Measurements from ENCODE around the gene PISD. TPM values are rescaled to one million over a fixed set of nuclear protein-coding genes. Genes with fewer than 3 reads are reported as not detected.

Gene PISD
- total and polyA plus RNA-seq, 9 of the 15 experiments (the other 6 are each of a cell fraction or from before 2014, with no cell fraction given), result 24.5 to 65.9 (median 36.6) TPM

Small RNAs within 50 kb of the gene (microRNA-seq; reads per million reads assigned to microRNA genes)
- gene MIR7109 (ENCODE audit: borderline microRNAs expressed), result not detected

Other genes with a start within 250 kb of the PISD start
- 8.1 and 11.7 TPM in 2 replicates for gene EIF4ENIF1, start 172.4 kb downstream of the PISD start, total RNA-seq (2014; rRNA removed)
- 11.3 and 11.7 TPM in 2 replicates for gene EIF4ENIF1, start 172.4 kb downstream of the PISD start, total RNA-seq (2014; rRNA removed; fragmentation: Illumina TruSeq; extraction: Trizol)
- gene EIF4ENIF1, start 172.4 kb downstream of the PISD start, total RNA-seq (2015; rRNA removed; fragmentation: Illumina TruSeq; extraction: Trizol), result 16.0 and 17.1 TPM in 2 replicates
- gene EIF4ENIF1, start 172.4 kb downstream of the PISD start, total RNA-seq (2021), result 15.9 and 17.5 TPM in 2 replicates
- 15.5 and 15.8 TPM in 2 replicates for gene EIF4ENIF1, start 172.4 kb downstream of the PISD start, polyA plus RNA-seq (2011; rRNA removed)
- gene EIF4ENIF1, start 172.4 kb downstream of the PISD start, polyA plus RNA-seq (2014; fragmentation: Illumina TruSeq; extraction: Trizol), result 15.6 and 24.9 TPM in 2 replicates
- 1 to 10 TPM; 2.5 to 4.1 TPM for gene EIF4ENIF1, start 172.4 kb downstream of the PISD start, polyA plus RNA-seq (2014; fragmentation: Nextera tagmentation; extraction: Ambion mirVana)
- 16.6 and 22.4 TPM in 2 replicates for gene EIF4ENIF1, start 172.4 kb downstream of the PISD start, polyA plus RNA-seq (2014; rRNA removed)
- 14.1 and 21.3 TPM in 2 replicates for gene SFI1, start 165.7 kb downstream of the PISD start, total RNA-seq (2014; rRNA removed)
- gene SFI1, start 165.7 kb downstream of the PISD start, total RNA-seq (2014; rRNA removed; fragmentation: Illumina TruSeq; extraction: Trizol), result 8.2 and 10.5 TPM in 2 replicates
- gene SFI1, start 165.7 kb downstream of the PISD start, total RNA-seq (2015; rRNA removed; fragmentation: Illumina TruSeq; extraction: Trizol), result 8.8 and 10.4 TPM in 2 replicates
- 24.0 and 24.2 TPM in 2 replicates for gene SFI1, start 165.7 kb downstream of the PISD start, total RNA-seq (2021)
- 15.0 and 18.7 TPM in 2 replicates for gene SFI1, start 165.7 kb downstream of the PISD start, polyA plus RNA-seq (2011; rRNA removed)
- gene SFI1, start 165.7 kb downstream of the PISD start, polyA plus RNA-seq (2014; fragmentation: Illumina TruSeq; extraction: Trizol), result 11.8 and 16.0 TPM in 2 replicates
- gene SFI1, start 165.7 kb downstream of the PISD start, polyA plus RNA-seq (2014; fragmentation: Nextera tagmentation; extraction: Ambion mirVana), result 1 to 10 TPM; 3.0 to 4.3 TPM
- 23.1 and 25.6 TPM in 2 replicates for gene SFI1, start 165.7 kb downstream of the PISD start, polyA plus RNA-seq (2014; rRNA removed)
- gene PRR14L, start 87.9 kb upstream of the PISD start, total RNA-seq (2014; rRNA removed), result 8.9 and 9.6 TPM in 2 replicates
- 18.2 and 21.4 TPM in 2 replicates for gene PRR14L, start 87.9 kb upstream of the PISD start, total RNA-seq (2014; rRNA removed; fragmentation: Illumina TruSeq; extraction: Trizol)
- gene PRR14L, start 87.9 kb upstream of the PISD start, total RNA-seq (2015; rRNA removed; fragmentation: Illumina TruSeq; extraction: Trizol), result 17.2 and 18.8 TPM in 2 replicates
- 30.2 and 36.3 TPM in 2 replicates for gene PRR14L, start 87.9 kb upstream of the PISD start, total RNA-seq (2021)
- gene PRR14L, start 87.9 kb upstream of the PISD start, polyA plus RNA-seq (2011; rRNA removed), result 11.1 and 14.4 TPM in 2 replicates
- 11.6 and 12.3 TPM in 2 replicates for gene PRR14L, start 87.9 kb upstream of the PISD start, polyA plus RNA-seq (2014; fragmentation: Illumina TruSeq; extraction: Trizol)
- 1 to 10 TPM; 2.8 to 6.8 TPM for gene PRR14L, start 87.9 kb upstream of the PISD start, polyA plus RNA-seq (2014; fragmentation: Nextera tagmentation; extraction: Ambion mirVana)
- 9.8 and 12.8 TPM in 2 replicates for gene PRR14L, start 87.9 kb upstream of the PISD start, polyA plus RNA-seq (2014; rRNA removed)
- 8.5 TPM in 2 replicates for gene DEPDC5, start 91.8 kb upstream of the PISD start, total RNA-seq (2014; rRNA removed)
- 12.3 and 15.6 TPM in 2 replicates for gene DEPDC5, start 91.8 kb upstream of the PISD start, total RNA-seq (2014; rRNA removed; fragmentation: Illumina TruSeq; extraction: Trizol)
- gene DEPDC5, start 91.8 kb upstream of the PISD start, total RNA-seq (2015; rRNA removed; fragmentation: Illumina TruSeq; extraction: Trizol), result 11.6 and 11.8 TPM in 2 replicates
- gene DEPDC5, start 91.8 kb upstream of the PISD start, total RNA-seq (2021), result 11.4 and 17.0 TPM in 2 replicates
- 10.9 and 12.1 TPM in 2 replicates for gene DEPDC5, start 91.8 kb upstream of the PISD start, polyA plus RNA-seq (2011; rRNA removed)
- gene DEPDC5, start 91.8 kb upstream of the PISD start, polyA plus RNA-seq (2014; fragmentation: Illumina TruSeq; extraction: Trizol), result 8.6 and 9.5 TPM in 2 replicates
- gene DEPDC5, start 91.8 kb upstream of the PISD start, polyA plus RNA-seq (2014; fragmentation: Nextera tagmentation; extraction: Ambion mirVana), result 1 to 10 TPM; 2.3 to 3.3 TPM
- gene DEPDC5, start 91.8 kb upstream of the PISD start, polyA plus RNA-seq (2014; rRNA removed), result 10.7 and 10.8 TPM in 2 replicates